HG02759 (cell line): Measurements from ENCODE around the gene PPIP5K2.
"Not testable (repeated sequence)": the region's sequence is repeated elsewhere in the genome, so short reads cannot be mapped to it uniquely, and the experiment has no call there.

Source experiments
- ATAC-seq: cut with Tn5 transposase; IDR thresholded peaks from one replicate; pipeline ENCODE4 v1.9.1; 2021; ENCODE audit warnings: mild to moderate bottlenecking, moderate library complexity; ENCODE audit not compliant: unreplicated experiment

The PPIP5K2 gene

GRCh38 chr5:103205991-103206700 is 86.0 kb downstream of the PPIP5K2 start:
- ATAC-seq: no peak

GRCh38 chr5:103207011-103207410 is 86.9 kb downstream of the PPIP5K2 start:
- no peak for ATAC-seq

GRCh38 chr5:103207653-103208052 is 87.6 kb downstream of the PPIP5K2 start:
- ATAC-seq: no peak

- ATAC-seq: no peak
These were observed 88.4 kb downstream of the PPIP5K2 start for GRCh38 chr5:103208460-103208859.

GRCh38 chr5:103209065-103209464 is 89.0 kb downstream of the PPIP5K2 start:
- no peak for ATAC-seq

- ATAC-seq: no peak
These were observed 90.9 kb downstream of the PPIP5K2 start for GRCh38 chr5:103210952-103211351.

- ATAC-seq: peak; percentile 79
These were observed 91.8 kb downstream of the PPIP5K2 start for GRCh38 chr5:103211576-103212561.

- ATAC-seq: no peak
These were observed 96.0 kb downstream of the PPIP5K2 start for GRCh38 chr5:103216137-103216536.

GRCh38 chr5:103216697-103217096 is 96.6 kb downstream of the PPIP5K2 start:
- ATAC-seq: no peak

GRCh38 chr5:103217101-103217500 is 97.0 kb downstream of the PPIP5K2 start:
- ATAC-seq: no peak

- ATAC-seq: no peak
These were observed 98.1 kb downstream of the PPIP5K2 start for GRCh38 chr5:103218164-103218563.

- not testable (repeated sequence) for ATAC-seq
These were observed 99.0 kb downstream of the PPIP5K2 start for GRCh38 chr5:103219074-103219473.

- ATAC-seq: no peak
These were observed 103.2 kb downstream of the PPIP5K2 start for GRCh38 chr5:103223031-103223955.

- peak; percentile 92 for ATAC-seq
These were observed 104.2 kb downstream of the PPIP5K2 start for GRCh38 chr5:103224118-103224893.

GRCh38 chr5:103224894-103225246 is 104.8 kb downstream of the PPIP5K2 start:
- ATAC-seq: no peak

- no peak for ATAC-seq
These were observed 108.0 kb downstream of the PPIP5K2 start for GRCh38 chr5:103228061-103228460.

- ATAC-seq: no peak
These were observed 108.5 kb downstream of the PPIP5K2 start for GRCh38 chr5:103228588-103228987.

GRCh38 chr5:103232393-103232999 is 112.4 kb downstream of the PPIP5K2 start:
- peak; percentile 82 for ATAC-seq

- no peak for ATAC-seq
These were observed 114.3 kb downstream of the PPIP5K2 start for GRCh38 chr5:103234239-103234975.
